Duodenal mucosa (tissue), 2 donors: ENCODE data around the gene MRPL17.

ENCODE experiments used
- H3K27ac ChIP-seq: one replicate; pipeline ENCODE4 v1.7.0; 2013; ENCODE audit warnings: low read depth, low read length
- H3K27me3 ChIP-seq, 2 donors: one replicate each; pipeline ENCODE4 v1.7.0; 2013; ENCODE audit warnings: low read length in 2 of 2, control low read depth in 1 of 2; ENCODE audit not compliant: insufficient read depth in 2 of 2, control insufficient read depth in 1 of 2
- H3K36me3 ChIP-seq, 2 donors: one replicate each; pipeline ENCODE4 v1.7.0; 2013; ENCODE audit warnings: low read length in 2 of 2, control low read depth in 1 of 2; ENCODE audit not compliant: insufficient read depth in 2 of 2, control insufficient read depth in 1 of 2
- H3K4me1 ChIP-seq, 2 donors: one replicate each; pipeline ENCODE4 v1.7.0; 2013; ENCODE audit warnings: low read length in 2 of 2, control low read depth in 1 of 2; ENCODE audit not compliant: insufficient read depth in 2 of 2, control insufficient read depth in 1 of 2
- H3K4me3 ChIP-seq, 2 donors: one replicate each; pipeline ENCODE4 v1.7.0; 2013; ENCODE audit warnings: low read length in 2 of 2, low read depth in 1 of 2
- H3K9ac ChIP-seq, 2 donors: one replicate each; pipeline ENCODE4 v1.7.0; 2013; ENCODE audit warnings: low read length in 2 of 2, low read depth in 1 of 2
- H3K9me3 ChIP-seq, 2 donors: one replicate each; pipeline ENCODE4 v1.7.0; 2013; ENCODE audit warnings: low read length in 2 of 2, control low read depth in 1 of 2; ENCODE audit not compliant: control insufficient read depth in 1 of 2

MRPL17 gene

DNA sequence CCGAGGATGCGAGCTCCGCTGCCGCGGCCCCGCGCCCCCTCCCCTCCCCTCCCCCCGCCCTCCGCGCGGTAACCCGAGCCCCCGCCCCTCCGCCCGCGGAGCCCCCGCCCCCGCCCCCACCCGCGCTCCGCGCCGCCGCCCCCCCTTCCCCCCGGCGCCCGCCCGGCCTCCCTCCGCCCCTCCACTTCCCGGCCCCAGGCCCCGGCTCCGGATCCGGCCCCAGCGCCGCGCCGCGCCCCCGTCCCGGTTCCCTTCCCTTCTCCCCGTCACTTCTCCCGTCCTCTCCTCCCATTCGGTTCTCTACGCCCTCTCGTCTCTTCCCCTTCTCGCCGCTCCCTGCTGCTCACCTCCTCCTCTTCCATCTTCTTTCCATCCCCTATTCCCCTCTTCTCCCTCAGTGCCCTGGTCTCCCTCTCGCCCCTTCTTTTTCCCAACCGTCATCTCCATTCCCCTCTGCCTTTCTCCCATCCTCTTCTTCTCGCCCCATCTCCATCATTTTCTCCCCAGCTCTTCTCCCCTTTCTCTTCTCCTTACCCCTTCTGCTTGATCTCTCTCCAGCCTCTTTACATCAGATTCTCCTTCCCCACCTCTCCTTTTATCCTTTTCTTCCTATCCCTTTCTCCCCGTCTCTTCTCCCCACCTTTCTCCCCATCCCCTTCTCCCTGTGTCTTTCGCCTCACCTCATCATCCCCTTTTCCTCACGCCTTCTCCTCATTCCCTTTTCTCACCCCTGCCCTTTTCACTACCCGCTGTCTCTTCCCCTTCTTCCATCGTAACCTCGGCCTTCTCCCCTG lies 27.2 kb downstream of the MRPL17 start, which contains the start of gene DCHS1:
Gene DCHS1, minus strand, starts transcription at position 20 of the 794 bp plus-strand sequence. CDS start 14,196 bp downstream, outside the sequence.
- H3K9me3 ChIP-seq = no peaks in the 10 kb centered on the region
- H3K27ac ChIP-seq = peak within 1 kb of the TSS; percentile 29
- H3K9ac ChIP-seq = peak within 1 kb of the TSS; percentile 35 to 43
- no peaks in the 10 kb centered on the region for H3K4me1 ChIP-seq
- peaks cover 35 to 36% of the 10 kb centered on the region in 2 donors for H3K27me3 ChIP-seq
- H3K4me3 ChIP-seq = peak within 1 kb of the TSS; percentile 52 to 53
- no peaks in the 10 kb centered on the region for H3K36me3 ChIP-seq

DNA sequence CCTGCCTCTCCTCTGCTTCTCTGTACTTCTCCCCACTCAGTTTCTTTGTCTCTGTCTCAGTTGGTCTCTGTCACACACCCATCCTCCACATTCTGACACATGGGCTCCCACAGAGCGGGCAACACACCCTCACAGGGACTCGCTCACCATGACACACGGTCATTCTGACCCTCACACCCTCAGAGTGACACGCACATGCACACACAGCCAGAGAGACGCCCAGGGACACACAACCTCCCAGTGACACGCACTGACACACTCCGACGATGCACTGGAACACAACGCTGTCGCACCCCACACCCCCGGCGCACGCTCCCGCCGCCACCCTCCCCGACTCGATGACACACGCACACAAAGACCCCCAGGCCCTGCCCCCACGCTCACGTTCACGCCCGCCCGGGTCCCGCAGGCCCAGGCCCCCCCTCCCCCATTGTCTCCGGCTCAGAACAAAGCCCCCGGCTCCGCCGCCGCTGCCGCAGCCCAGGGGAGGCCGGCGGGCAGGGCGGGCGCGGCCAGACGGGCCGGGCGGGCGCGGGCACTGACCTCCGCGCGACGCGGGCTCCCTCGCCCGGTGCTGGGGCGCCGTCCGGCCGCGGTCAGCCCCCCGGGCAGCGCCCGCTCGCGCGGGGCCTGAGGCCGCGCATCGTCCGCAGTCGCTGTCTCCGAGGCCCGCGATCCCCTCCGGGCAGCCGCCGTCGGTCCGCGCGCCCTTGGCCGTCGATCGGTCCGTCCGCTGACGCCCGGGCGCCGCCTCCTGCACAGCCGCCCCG lies 27.9 kb downstream of the MRPL17 start:
- H3K9me3 ChIP-seq = no peaks in the 10 kb centered on the region
- peak overlapping the region in 1 of 2 donors; percentile 19 for H3K9ac ChIP-seq
- H3K27me3 ChIP-seq = peaks cover 38 to 42% of the 10 kb centered on the region in 2 donors
- no peak overlapping the region for H3K27ac ChIP-seq
- H3K4me3 ChIP-seq = peak overlapping the region; percentile 49
- H3K4me1 ChIP-seq = no peaks in the 10 kb centered on the region
- no peaks in the 10 kb centered on the region for H3K36me3 ChIP-seq

GRCh38 chr11:6654281-6655019 lies 28.7 kb downstream of the MRPL17 start:
- Histone ChIP-seq H3K27me3 (peaks cover 38 to 43% of the 10 kb centered on the region in 2 donors), H3K9me3 (no peaks in the 10 kb centered on the region), H3K4me3 (peak overlapping the region; percentile 49), H3K9ac (peak overlapping the region in 1 of 2 donors; percentile 19), H3K27ac (no peak overlapping the region), H3K4me1 (no peaks in the 10 kb centered on the region), H3K36me3 (no peaks in the 10 kb centered on the region)

DNA sequence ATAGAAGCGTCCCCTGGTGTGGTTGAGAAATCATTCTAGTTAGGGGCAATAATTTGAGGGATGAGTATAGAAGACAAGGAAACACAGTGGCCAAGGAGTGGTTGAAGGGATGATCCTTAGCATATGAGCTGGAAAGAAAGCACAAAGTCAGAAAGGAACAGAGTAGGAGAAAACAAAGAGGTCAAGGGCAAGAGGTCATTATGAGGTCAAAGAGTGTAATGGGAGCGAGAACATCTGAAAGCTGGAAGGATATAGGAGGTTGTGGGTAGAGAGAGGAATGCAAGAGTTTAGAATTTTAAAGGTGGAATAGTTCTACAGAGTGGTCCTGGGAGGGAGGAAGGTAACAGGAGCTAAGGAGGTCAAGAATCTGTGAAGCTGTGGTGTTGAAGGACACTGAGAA lies 29.5 kb downstream of the MRPL17 start:
- Histone ChIP-seq H3K36me3 (no peaks in the 10 kb centered on the region), H3K4me3 (no peak overlapping the region), H3K27me3 (peaks cover 38 to 43% of the 10 kb centered on the region in 2 donors), H3K9ac (no peak overlapping the region), H3K4me1 (no peaks in the 10 kb centered on the region), H3K9me3 (no peaks in the 10 kb centered on the region), H3K27ac (no peak overlapping the region)

- H3K9me3 ChIP-seq = no peaks in the 10 kb centered on the region
- H3K27me3 ChIP-seq = peaks cover 38 to 45% of the 10 kb centered on the region in 2 donors
- no peak overlapping the region for H3K9ac ChIP-seq
- H3K27ac ChIP-seq = no peak overlapping the region
- H3K36me3 ChIP-seq = no peaks in the 10 kb centered on the region
- H3K4me1 ChIP-seq = peaks cover 0 to 1% of the 10 kb centered on the region in 2 donors
- no peak overlapping the region for H3K4me3 ChIP-seq
Observed at GRCh38 chr11:6653097-6653496, 30.0 kb downstream of the MRPL17 start.

GRCh38 chr11:6652182-6652581 lies 31.0 kb downstream of the MRPL17 start:
- Histone ChIP-seq H3K4me3 (no peak overlapping the region), H3K9me3 (no peaks in the 10 kb centered on the region), H3K27me3 (peaks cover 32 to 46% of the 10 kb centered on the region in 2 donors), H3K27ac (no peak overlapping the region), H3K36me3 (no peaks in the 10 kb centered on the region), H3K4me1 (peaks cover 2 to 10% of the 10 kb centered on the region in 2 donors), H3K9ac (no peak overlapping the region)

DNA sequence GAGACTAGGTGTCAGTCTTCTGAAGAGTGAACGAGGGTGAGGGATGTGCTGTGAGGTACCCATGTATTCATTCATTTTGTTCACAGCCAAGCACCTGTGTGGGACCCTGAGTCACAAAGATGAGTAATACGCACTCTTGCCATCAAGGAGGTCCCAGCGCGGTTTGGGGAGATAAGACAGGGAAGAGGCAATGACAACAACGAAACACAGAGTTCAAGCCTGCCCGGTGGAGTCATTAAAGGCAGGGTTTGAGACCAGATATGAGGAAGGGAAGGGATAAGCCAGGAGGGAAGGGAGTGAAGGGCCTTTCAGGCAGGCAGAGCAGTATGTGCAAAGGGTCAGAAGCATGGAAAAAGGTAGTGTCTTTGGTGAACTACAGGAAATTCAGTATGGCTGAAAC lies 32.2 kb downstream of the MRPL17 start:
- H3K4me3 ChIP-seq = no peak overlapping the region
- H3K36me3 ChIP-seq = no peaks in the 10 kb centered on the region
- H3K4me1 ChIP-seq = peaks cover 10 to 22% of the 10 kb centered on the region in 2 donors
- peaks cover 20 to 38% of the 10 kb centered on the region in 2 donors for H3K27me3 ChIP-seq
- no peak overlapping the region for H3K27ac ChIP-seq
- H3K9ac ChIP-seq = no peak overlapping the region
- H3K9me3 ChIP-seq = no peaks in the 10 kb centered on the region

- H3K27ac ChIP-seq = no peak overlapping the region
- no peaks in the 10 kb centered on the region for H3K36me3 ChIP-seq
- no peaks in the 10 kb centered on the region for H3K9me3 ChIP-seq
- H3K27me3 ChIP-seq = peaks cover 19 to 36% of the 10 kb centered on the region in 2 donors
- no peak overlapping the region for H3K4me3 ChIP-seq
- H3K9ac ChIP-seq = no peak overlapping the region
- H3K4me1 ChIP-seq = peaks cover 10 to 26% of the 10 kb centered on the region in 2 donors
Observed at GRCh38 chr11:6650104-6650503, 33.0 kb downstream of the MRPL17 start.

DNA sequence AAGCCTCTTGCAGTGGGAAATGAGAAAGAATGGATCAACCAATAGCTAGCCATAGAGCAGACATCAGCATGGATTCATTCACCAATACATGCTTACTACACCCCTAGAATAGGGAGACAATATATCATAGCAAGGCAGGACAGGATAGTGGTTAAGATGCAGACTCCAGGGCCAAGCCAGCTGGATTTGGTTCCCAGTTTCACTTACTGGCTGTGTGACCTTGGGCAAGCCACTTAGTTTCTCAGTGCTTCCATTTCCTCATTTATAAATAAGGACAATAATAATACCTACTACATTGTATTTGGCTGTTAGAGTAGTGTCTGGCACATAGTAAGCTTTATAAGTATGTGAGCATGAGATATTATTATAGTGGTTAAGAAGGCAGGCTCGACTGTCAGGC lies 34.6 kb downstream of the MRPL17 start:
- Histone ChIP-seq H3K4me1 (peaks cover 10 to 26% of the 10 kb centered on the region in 2 donors), H3K36me3 (no peaks in the 10 kb centered on the region), H3K4me3 (no peak overlapping the region), H3K9ac (no peak overlapping the region), H3K9me3 (no peaks in the 10 kb centered on the region), H3K27me3 (peaks cover 9 to 25% of the 10 kb centered on the region in 2 donors), H3K27ac (no peak overlapping the region)
